ENCODE data around the gene ABCG1.

GRCh38 chr21:42337830-42338728 lies 119.1 kb downstream of the ABCG1 start:
- TF ChIP-seq CTCF (IDR thresholded peaks at IDR 0.05; ENCODE audit: poor library complexity, severe bottlenecking) (peak; percentile 68), MXI1 (conservative IDR thresholded peaks at IDR 0.05; ENCODE audit: poor library complexity, severe bottlenecking) (no peak)
